Astrocyte of the spinal cord (primary cell): ENCODE data around the gene KLHDC8A.
"Not testable (repeated sequence)": the region's sequence is repeated elsewhere in the genome, so short reads cannot be mapped to it uniquely, and the experiment has no call there.

ENCODE experiments used
- DNase-seq: peaks from one replicate; pipeline ENCODE4 v3.0.0; 2011; ENCODE audit warnings: low read depth, low spot score
- H3K4me3 ChIP-seq: 2 replicates; pipeline ENCODE4 v1.5.1; 2011; ENCODE audit warnings: low read depth, mild to moderate bottlenecking, low read length, moderate library complexity
- in situ Hi-C: cut with HindIII; loops from 2 replicates; pipeline ENCODE4 v1.10.0; 2017; ENCODE audit warnings: low sequenced_read_pairs
- TF ChIP-seq, protein P1 (sequence below): IDR thresholded peaks from 2 replicates; pipeline ENCODE4 v1.5.1; 2012; ENCODE audit warnings: low read depth, mild to moderate bottlenecking, low read length, inconsistent platforms

KLHDC8A gene

GRCh38 chr1:205356440-205357139 lies at the start of gene KLHDC8A:
Gene KLHDC8A (minus strand): TSS chr1:205356922. CDS start chr1:205343604, 13,318 bp downstream.
- TF ChIP-seq, protein P1, sequence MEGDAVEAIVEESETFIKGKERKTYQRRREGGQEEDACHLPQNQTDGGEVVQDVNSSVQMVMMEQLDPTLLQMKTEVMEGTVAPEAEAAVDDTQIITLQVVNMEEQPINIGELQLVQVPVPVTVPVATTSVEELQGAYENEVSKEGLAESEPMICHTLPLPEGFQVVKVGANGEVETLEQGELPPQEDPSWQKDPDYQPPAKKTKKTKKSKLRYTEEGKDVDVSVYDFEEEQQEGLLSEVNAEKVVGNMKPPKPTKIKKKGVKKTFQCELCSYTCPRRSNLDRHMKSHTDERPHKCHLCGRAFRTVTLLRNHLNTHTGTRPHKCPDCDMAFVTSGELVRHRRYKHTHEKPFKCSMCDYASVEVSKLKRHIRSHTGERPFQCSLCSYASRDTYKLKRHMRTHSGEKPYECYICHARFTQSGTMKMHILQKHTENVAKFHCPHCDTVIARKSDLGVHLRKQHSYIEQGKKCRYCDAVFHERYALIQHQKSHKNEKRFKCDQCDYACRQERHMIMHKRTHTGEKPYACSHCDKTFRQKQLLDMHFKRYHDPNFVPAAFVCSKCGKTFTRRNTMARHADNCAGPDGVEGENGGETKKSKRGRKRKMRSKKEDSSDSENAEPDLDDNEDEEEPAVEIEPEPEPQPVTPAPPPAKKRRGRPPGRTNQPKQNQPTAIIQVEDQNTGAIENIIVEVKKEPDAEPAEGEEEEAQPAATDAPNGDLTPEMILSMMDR = no peak
- in situ Hi-C loops = no loop called here
- H3K4me3 ChIP-seq = no peak within 1 kb of the TSS
- no peak for DNase-seq

DNA sequence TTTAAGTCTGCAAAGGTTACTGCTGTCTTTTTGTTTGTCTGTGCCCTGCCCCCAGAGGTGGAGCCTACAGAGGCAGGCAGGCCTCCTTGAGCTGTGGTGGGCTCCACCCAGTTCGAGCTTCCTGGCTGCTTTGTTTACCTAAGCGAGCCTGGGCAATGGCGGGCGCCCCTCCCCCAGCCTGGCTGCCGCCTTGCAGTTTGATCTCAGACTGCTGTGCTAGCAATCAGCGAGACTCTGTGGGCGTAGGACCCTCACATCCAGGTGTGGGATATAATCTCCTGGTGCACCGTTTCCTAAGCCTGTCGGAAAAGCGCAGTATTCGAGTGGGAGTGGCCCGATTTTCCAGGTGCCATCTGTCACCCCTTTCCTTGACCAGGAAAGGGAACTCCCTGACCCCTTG lies 49.5 kb upstream of the KLHDC8A start:
- in situ Hi-C loops, H3K4me3 ChIP-seq, DNase-seq: not testable (repeated sequence)

- H3K4me3 ChIP-seq, DNase-seq, in situ Hi-C loops: not testable (repeated sequence)
Observed at GRCh38 chr1:205404484-205404883, 47.8 kb upstream of the KLHDC8A start.

DNA sequence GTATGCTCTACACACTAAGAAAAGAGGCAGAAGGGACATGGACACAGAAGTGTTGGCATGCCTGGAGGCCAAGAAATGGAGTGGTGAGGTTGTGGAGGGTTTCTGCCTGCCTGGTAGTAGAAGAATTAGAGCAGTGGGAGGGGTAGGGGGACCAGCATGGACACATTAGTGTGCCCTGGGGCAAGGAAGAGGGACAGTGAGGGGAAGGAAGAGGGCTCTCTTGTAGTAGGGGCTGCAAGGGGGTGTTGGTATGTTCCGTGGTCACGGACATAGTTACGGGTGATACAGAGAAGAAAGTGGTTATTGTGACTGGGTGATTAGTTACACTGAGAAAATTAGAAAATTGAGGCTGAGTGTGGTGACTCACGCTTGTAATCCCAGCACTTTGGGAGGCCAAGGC lies 41.9 kb upstream of the KLHDC8A start:
- TF ChIP-seq, protein P1 = no peak
- H3K4me3 ChIP-seq = no peak overlapping the region
- no peak for DNase-seq
- in situ Hi-C loops = no loop called here

DNA sequence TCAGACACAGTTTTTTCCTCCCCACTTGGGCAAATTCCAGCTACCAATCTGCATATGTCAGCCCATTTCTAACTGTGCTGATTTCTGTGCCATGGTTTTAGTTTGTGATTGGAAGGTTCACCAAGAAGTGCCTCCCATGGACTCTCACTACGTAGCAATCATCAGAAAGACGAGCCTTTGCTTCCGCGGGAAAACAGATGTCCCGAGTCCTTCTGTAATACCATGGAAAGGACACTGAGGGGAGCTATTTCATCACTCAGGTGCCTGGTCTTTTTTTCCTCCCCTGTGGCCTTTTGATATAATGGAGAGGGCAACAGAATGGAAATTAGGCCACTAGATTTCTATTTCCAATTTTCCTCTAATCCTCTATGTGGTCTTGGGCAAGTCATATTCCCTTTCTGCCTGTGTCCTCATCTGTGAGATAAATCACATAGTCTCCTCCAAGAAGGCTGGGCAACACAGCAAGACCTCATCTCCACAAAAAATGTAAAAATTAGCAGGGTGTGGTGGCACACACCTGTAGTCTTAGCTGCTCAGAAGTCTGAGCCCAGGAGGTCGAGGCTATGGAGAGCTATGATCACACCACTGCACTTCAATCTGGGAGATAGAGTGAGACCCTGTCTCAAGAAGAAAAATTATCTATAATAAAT lies 40.4 kb upstream of the KLHDC8A start:
- in situ Hi-C loops = no loop called here

GRCh38 chr1:205395616-205396015 lies 38.9 kb upstream of the KLHDC8A start:
- no peak for DNase-seq
- TF ChIP-seq, protein P1 = no peak
- in situ Hi-C loops = no loop called here
- no peak overlapping the region for H3K4me3 ChIP-seq

More for the DNA sequence above, 40.4 kb upstream of the KLHDC8A start:
- peak; percentile 12 for DNase-seq
- TF ChIP-seq, protein P1 = peak; percentile 60
- no peak overlapping the region for H3K4me3 ChIP-seq

DNA sequence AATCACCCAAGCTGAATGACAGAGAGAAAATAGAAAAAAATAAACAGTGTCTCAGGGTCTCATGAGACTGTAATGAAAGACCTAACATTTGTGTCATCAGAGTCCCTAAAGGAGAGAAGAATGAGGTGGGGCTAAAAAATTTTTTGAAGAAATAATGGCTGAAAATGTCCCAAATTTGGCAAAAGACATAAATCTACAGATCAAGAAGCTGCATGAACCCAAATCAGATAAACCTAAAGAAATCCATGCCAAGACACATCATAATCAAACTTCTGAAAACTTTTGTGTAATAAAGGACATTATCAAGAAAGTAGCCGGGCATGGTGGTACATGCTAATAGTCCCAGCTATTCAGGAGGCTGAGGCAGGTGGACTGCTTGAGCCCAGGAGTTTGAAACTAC lies 35.9 kb upstream of the KLHDC8A start:
- TF ChIP-seq, protein P1 = no peak
- no peak for DNase-seq
- in situ Hi-C loops = no loop called here
- H3K4me3 ChIP-seq = no peak overlapping the region
